Transverse colon (tissue), 3 donors: ENCODE results near the gene LTA4H.

Experiments
- POLR2A ChIP-seq: fragments of 450-650 bp; IDR thresholded peaks from one replicate; pipeline ENCODE4 v1.6.1; 2016; ENCODE audit warnings: antibody characterized with exemption, mild to moderate bottlenecking, moderate library complexity
- TF ChIP-seq, protein P1 (sequence below), 5 experiments: fragments of 200-600 bp in 3 of 5; fragments of 450-650 bp in 2 of 5; sonication (generic) in 3 of 5; IDR thresholded peaks; 1 replicate in 2 of 5; 2 replicates in 3 of 5; pipeline ENCODE4 v1.5.1; 2016 to 2017; ENCODE audit warnings: antibody characterized with exemption in 5 of 5, inconsistent platforms in 3 of 5, mild to moderate bottlenecking in 2 of 5, moderate library complexity in 1 of 5

DNA sequence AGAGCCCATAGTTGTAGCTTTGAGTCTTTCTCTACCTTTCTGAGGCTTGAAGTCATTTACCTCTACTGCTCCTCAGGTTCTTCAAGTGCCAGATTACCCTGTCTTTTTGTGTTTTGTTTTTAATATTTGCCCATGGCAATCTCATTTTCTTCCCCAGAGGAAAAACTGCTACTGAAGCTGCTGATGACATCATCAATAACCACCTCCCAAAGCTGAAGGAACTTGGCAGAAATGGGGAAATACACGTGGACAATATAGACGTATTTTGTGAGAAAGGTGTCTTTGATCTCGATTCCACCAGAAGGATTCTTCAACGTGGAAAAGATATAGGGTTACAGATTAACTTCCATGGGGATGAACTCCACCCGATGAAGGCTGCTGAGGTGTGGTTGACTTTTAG lies 75.1 kb downstream of the LTA4H start:
- TF ChIP-seq, protein P1, sequence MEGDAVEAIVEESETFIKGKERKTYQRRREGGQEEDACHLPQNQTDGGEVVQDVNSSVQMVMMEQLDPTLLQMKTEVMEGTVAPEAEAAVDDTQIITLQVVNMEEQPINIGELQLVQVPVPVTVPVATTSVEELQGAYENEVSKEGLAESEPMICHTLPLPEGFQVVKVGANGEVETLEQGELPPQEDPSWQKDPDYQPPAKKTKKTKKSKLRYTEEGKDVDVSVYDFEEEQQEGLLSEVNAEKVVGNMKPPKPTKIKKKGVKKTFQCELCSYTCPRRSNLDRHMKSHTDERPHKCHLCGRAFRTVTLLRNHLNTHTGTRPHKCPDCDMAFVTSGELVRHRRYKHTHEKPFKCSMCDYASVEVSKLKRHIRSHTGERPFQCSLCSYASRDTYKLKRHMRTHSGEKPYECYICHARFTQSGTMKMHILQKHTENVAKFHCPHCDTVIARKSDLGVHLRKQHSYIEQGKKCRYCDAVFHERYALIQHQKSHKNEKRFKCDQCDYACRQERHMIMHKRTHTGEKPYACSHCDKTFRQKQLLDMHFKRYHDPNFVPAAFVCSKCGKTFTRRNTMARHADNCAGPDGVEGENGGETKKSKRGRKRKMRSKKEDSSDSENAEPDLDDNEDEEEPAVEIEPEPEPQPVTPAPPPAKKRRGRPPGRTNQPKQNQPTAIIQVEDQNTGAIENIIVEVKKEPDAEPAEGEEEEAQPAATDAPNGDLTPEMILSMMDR (IDR thresholded peaks at IDR 0.05), result no peak
- TF ChIP-seq POLR2A, result no peak
